ENCODE results near the gene AKR1C1.
"Not testable (repeated sequence)": the region's sequence is repeated elsewhere in the genome, so short reads cannot be mapped to it uniquely, and the experiment has no call there.

- TF ChIP-seq TEAD1 (CRISPR knock-in tag; IDR thresholded peaks at IDR 0.05); CTCF (IDR thresholded peaks at IDR 0.05); TCF7 (CRISPR knock-in tag; IDR thresholded peaks at IDR 0.05; ENCODE audit: low read depth); NR1H2 (CRISPR knock-in tag; IDR thresholded peaks at IDR 0.05); ATF3 (CRISPR knock-in tag; conservative IDR thresholded peaks at IDR 0.05); IRF2 (CRISPR knock-in tag; IDR thresholded peaks at IDR 0.05; ENCODE audit: borderline replicate concordance, low read depth); E2F4 (CRISPR knock-in tag; IDR thresholded peaks at IDR 0.05; ENCODE audit: borderline replicate concordance, low read depth); ESRRA (CRISPR knock-in tag; IDR thresholded peaks at IDR 0.05; ENCODE audit: borderline replicate concordance); ZNF423 (CRISPR knock-in tag; IDR thresholded peaks at IDR 0.05); NFE2L1 (CRISPR knock-in tag; IDR thresholded peaks at IDR 0.05); MAX (CRISPR knock-in tag; IDR thresholded peaks at IDR 0.05); ZNF263 (CRISPR knock-in tag; IDR thresholded peaks at IDR 0.05; ENCODE audit: low read depth); ZMAT4 (CRISPR knock-in tag; IDR thresholded peaks at IDR 0.05): not testable (repeated sequence)
These were observed 41.3 kb downstream of the AKR1C1 start for GRCh38 chr10:5004501-5004900.

Data from WTC11 (cell line).